ENCODE results near the gene SLC17A9.
A peak's percentile ranks its signal among the peaks of the same experiment; 100 is the strongest.

SLC17A9 gene

GRCh38 chr20:62952968-62953838 lies 694 bp downstream of the SLC17A9 start:
- TF ChIP-seq CTCF (conservative IDR thresholded peaks at IDR 0.05; ENCODE audit: low read depth, low read length) = no peak
- DNase-seq (ENCODE audit: low read depth) = no peak
- H3K4me3 ChIP-seq (ENCODE audit: low read depth, low read length) = peak overlapping the region; percentile 47

GRCh38 chr20:62953839-62954703 lies 1.6 kb downstream of the SLC17A9 start:
- no peak for TF ChIP-seq CTCF (conservative IDR thresholded peaks at IDR 0.05; ENCODE audit: low read depth, low read length)
- peak overlapping the region; percentile 45 for H3K4me3 ChIP-seq (ENCODE audit: low read depth, low read length)
- DNase-seq (ENCODE audit: low read depth) = peak; percentile 71

GRCh38 chr20:62955519-62956386 lies 3.2 kb downstream of the SLC17A9 start:
- DNase-seq (ENCODE audit: low read depth) = no peak
- TF ChIP-seq CTCF (conservative IDR thresholded peaks at IDR 0.05; ENCODE audit: low read depth, low read length) = no peak
- H3K4me3 ChIP-seq (ENCODE audit: low read depth, low read length) = no peak overlapping the region

GRCh38 chr20:62956387-62957135 lies 4.1 kb downstream of the SLC17A9 start:
- no peak overlapping the region for H3K4me3 ChIP-seq (ENCODE audit: low read depth, low read length)
- TF ChIP-seq CTCF (conservative IDR thresholded peaks at IDR 0.05; ENCODE audit: low read depth, low read length) = no peak
- DNase-seq (ENCODE audit: low read depth) = no peak

GRCh38 chr20:62957136-62958117 lies 4.9 kb downstream of the SLC17A9 start:
- no peak for DNase-seq (ENCODE audit: low read depth)
- no peak overlapping the region for H3K4me3 ChIP-seq (ENCODE audit: low read depth, low read length)
- no peak for TF ChIP-seq CTCF (conservative IDR thresholded peaks at IDR 0.05; ENCODE audit: low read depth, low read length)

Measured in choroid plexus epithelial cell (primary cell).